COR-L47 (cell line): ENCODE measurements around the gene BHLHE23.
"Not testable (repeated sequence)": the region's sequence is repeated elsewhere in the genome, so short reads cannot be mapped to it uniquely, and the experiment has no call there.

Experiments
- DNase-seq: peaks from one replicate; lab custom pipeline; 2025; lab: John Stamatoyannopoulos, UW

BHLHE23 gene

GRCh38 chr20:63043348-63044203 lies 36.8 kb upstream of the BHLHE23 start:
- DNase-seq = no peak

GRCh38 chr20:63042448-63043071 lies 35.8 kb upstream of the BHLHE23 start:
- DNase-seq = peak; percentile 6

- no peak for DNase-seq
Measured at GRCh38 chr20:63041776-63042175, 35.0 kb upstream of the BHLHE23 start.

GRCh38 chr20:63037669-63038268 lies 31.0 kb upstream of the BHLHE23 start:
- no peak for DNase-seq

- no peak for DNase-seq
Measured at GRCh38 chr20:63036291-63036690, 29.5 kb upstream of the BHLHE23 start.

- no peak for DNase-seq
Measured at GRCh38 chr20:63035603-63036185, 28.9 kb upstream of the BHLHE23 start.

- DNase-seq = not testable (repeated sequence)
Measured at GRCh38 chr20:63034710-63035602, 28.2 kb upstream of the BHLHE23 start.

GRCh38 chr20:63033794-63034709 lies 27.3 kb upstream of the BHLHE23 start:
- DNase-seq = no peak

GRCh38 chr20:63032861-63033793 lies 26.4 kb upstream of the BHLHE23 start:
- DNase-seq = no peak

GRCh38 chr20:63032026-63032800 lies 25.4 kb upstream of the BHLHE23 start:
- DNase-seq = no peak

- DNase-seq = no peak
Measured at GRCh38 chr20:63031251-63032014, 24.7 kb upstream of the BHLHE23 start.

GRCh38 chr20:63029358-63030121 lies 22.8 kb upstream of the BHLHE23 start:
- no peak for DNase-seq

GRCh38 chr20:63028461-63028921 lies 21.7 kb upstream of the BHLHE23 start:
- DNase-seq = no peak

- peak; percentile 47 for DNase-seq
Measured at GRCh38 chr20:63027922-63028389, 21.2 kb upstream of the BHLHE23 start.

GRCh38 chr20:63027221-63027921 lies 20.6 kb upstream of the BHLHE23 start:
- DNase-seq = no peak

- no peak for DNase-seq
Measured at GRCh38 chr20:63026582-63027165, 19.9 kb upstream of the BHLHE23 start.
